CD4-positive, alpha-beta T cell (primary cell): ENCODE measurements around the gene ATP5MK. TPM values are rescaled to one million over a fixed set of nuclear protein-coding genes. Genes with fewer than 3 reads are reported as not detected.
"Not testable (repeated sequence)": the region's sequence is repeated elsewhere in the genome, so short reads cannot be mapped to it uniquely, and the experiment has no call there.

Experiments
- ATAC-seq: fragments of 200-7000 bp; cut with Tn5 transposase; one replicate; pipeline ENCODE4 v1.10.0; 2022; ENCODE audit warnings: mild to moderate bottlenecking; ENCODE audit not compliant: poor library complexity
- CTCF ChIA-PET: fragments of 350-600 bp; sonication (Branson Sonifier 250); formaldehyde crosslinking; loops from one replicate; lab custom pipeline; 2021; ENCODE audit warnings: antibody characterized with exemption, inconsistent platforms; lab: Charles Lee
- POLR2A ChIA-PET: fragments of 350-600 bp; sonication (Branson Sonifier 250); formaldehyde crosslinking; loops from one replicate; lab custom pipeline; 2021; ENCODE audit warnings: antibody characterized with exemption, inconsistent platforms; lab: Charles Lee
- DNase-seq, 14 experiments: peaks; one replicate each; pipeline ENCODE4 v3.0.0-alpha.2; 2013 to 2020; ENCODE audit warnings: mixed read lengths in 2 of 14
- H3K27ac ChIP-seq, 2 donors: one replicate each; pipeline versions ENCODE4 v1.5.1 to v1.7.0; 2013; ENCODE audit warnings: low read length in 2 of 2, low read depth in 1 of 2, mild to moderate bottlenecking in 1 of 2
- H3K27me3 ChIP-seq, 2 experiments: 1 replicate in 1 of 2; 2 replicates in 1 of 2; pipeline versions ENCODE4 v1.6.1 to v1.7.0; 2013; ENCODE audit warnings: low read length in 2 of 2, control low read depth in 1 of 2, mild to moderate bottlenecking in 1 of 2, moderate library complexity in 1 of 2; ENCODE audit not compliant: insufficient read depth in 2 of 2, control insufficient read depth in 1 of 2
- H3K36me3 ChIP-seq: one replicate; pipeline ENCODE4 v1.6.1; 2013; ENCODE audit warnings: low read length, control low read depth; ENCODE audit not compliant: insufficient read depth
- H3K4me1 ChIP-seq: one replicate; pipeline ENCODE4 v1.6.1; 2013; ENCODE audit warnings: low read length, control low read depth; ENCODE audit not compliant: insufficient read depth
- H3K4me3 ChIP-seq: one replicate; pipeline ENCODE4 v1.5.1; 2013; ENCODE audit warnings: mild to moderate bottlenecking, low read length, moderate library complexity
- H3K9me3 ChIP-seq, 2 experiments: 1 replicate in 1 of 2; 2 replicates in 1 of 2; pipeline versions ENCODE4 v1.6.1 to v1.7.0; 2013; ENCODE audit warnings: low read length in 2 of 2, mild to moderate bottlenecking in 2 of 2, control low read depth in 1 of 2, moderate library complexity in 1 of 2; ENCODE audit not compliant: control insufficient read depth in 1 of 2, insufficient read depth in 1 of 2
- H3K27ac Mint-ChIP-seq: one replicate; pipeline ENCODE4 v1.8.0; 2020; ENCODE audit warnings: mixed read lengths
- H3K27me3 Mint-ChIP-seq: one replicate; pipeline ENCODE4 v1.8.0; 2021; ENCODE audit warnings: mixed read lengths
- H3K36me3 Mint-ChIP-seq: one replicate; pipeline ENCODE4 v1.8.0; 2021; ENCODE audit warnings: low read depth, mixed read lengths
- H3K4me1 Mint-ChIP-seq: one replicate; pipeline ENCODE4 v1.8.0; 2021; ENCODE audit warnings: low read depth, mixed read lengths
- H3K4me3 Mint-ChIP-seq: one replicate; pipeline ENCODE4 v1.8.0; 2020; ENCODE audit warnings: mild to moderate bottlenecking, mixed read lengths
- H3K9me3 Mint-ChIP-seq: one replicate; pipeline ENCODE4 v1.8.0; 2020; ENCODE audit warnings: mixed read lengths
- intact Hi-C, 2 experiments: fragments of 100-400 bp; cut with DNase I in 1 of 2; cut with micrococcal nuclease in 1 of 2; formaldehyde crosslinking; loops; one replicate each; pipeline versions ENCODE4 v1.15.1 to v1.9.0; 2023 to 2025; cut with DNase I, micrococcal nuclease
- total RNA-seq, 174 experiments: library from RNA in 2 of 174; stranded (reverse) in 2 of 174; gene quantifications; one replicate each; pipeline ENCODE4 v1.2.3 and lab custom pipeline; 2021 to 2026
- TF ChIP-seq, protein P1 (sequence below): fragments of 200-600 bp; IDR thresholded peaks from one replicate; pipeline ENCODE4 v1.8.0; 2022; ENCODE audit warnings: antibody characterized with exemption, mild to moderate bottlenecking

Gene ATP5MK
- total RNA-seq, 2 experiments from 2014 or later = 107 to 111 TPM

DNA sequence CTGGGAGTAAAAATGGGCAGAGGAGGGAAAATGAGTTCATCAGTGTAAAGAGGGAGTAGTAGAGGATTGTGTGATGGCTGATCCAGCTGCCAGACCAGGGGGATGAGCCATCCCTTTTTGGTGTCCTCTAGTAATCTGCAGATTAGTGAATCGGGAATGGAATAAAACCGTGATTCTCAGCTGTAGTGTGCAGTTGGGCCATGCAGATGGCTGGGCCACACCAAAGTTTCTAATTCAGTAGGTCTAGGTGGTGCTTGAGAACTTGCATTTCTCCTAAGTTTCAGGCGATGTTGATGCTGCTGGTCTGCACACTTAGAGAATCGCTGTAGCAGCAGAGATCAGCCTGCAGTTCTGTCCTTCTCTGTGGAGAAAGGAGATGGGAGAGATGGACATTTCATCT, 22.8 kb upstream of the ATP5MK start:
- Histone ChIP-seq H3K36me3 (peaks cover 93% of the 10 kb centered on the region), H3K4me1 (no peaks in the 10 kb centered on the region), H3K27me3 (no peaks in the 10 kb centered on the region), H3K9me3 (no peaks in the 10 kb centered on the region), H3K4me3 (no peak overlapping the region), H3K27ac (no peak overlapping the region)
- TF ChIP-seq, protein P1, sequence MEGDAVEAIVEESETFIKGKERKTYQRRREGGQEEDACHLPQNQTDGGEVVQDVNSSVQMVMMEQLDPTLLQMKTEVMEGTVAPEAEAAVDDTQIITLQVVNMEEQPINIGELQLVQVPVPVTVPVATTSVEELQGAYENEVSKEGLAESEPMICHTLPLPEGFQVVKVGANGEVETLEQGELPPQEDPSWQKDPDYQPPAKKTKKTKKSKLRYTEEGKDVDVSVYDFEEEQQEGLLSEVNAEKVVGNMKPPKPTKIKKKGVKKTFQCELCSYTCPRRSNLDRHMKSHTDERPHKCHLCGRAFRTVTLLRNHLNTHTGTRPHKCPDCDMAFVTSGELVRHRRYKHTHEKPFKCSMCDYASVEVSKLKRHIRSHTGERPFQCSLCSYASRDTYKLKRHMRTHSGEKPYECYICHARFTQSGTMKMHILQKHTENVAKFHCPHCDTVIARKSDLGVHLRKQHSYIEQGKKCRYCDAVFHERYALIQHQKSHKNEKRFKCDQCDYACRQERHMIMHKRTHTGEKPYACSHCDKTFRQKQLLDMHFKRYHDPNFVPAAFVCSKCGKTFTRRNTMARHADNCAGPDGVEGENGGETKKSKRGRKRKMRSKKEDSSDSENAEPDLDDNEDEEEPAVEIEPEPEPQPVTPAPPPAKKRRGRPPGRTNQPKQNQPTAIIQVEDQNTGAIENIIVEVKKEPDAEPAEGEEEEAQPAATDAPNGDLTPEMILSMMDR = no peak
- Mint-ChIP-seq H3K27me3 (no peaks in the 10 kb centered on the region), H3K27ac (no peak overlapping the region), H3K4me3 (no peak overlapping the region), H3K36me3 (peaks cover 90% of the 10 kb centered on the region), H3K4me1 (no peaks in the 10 kb centered on the region), H3K9me3 (no peaks in the 10 kb centered on the region)
- intact Hi-C loops = loop anchor here in 1 of 2 experiments (5.0 kb wide), 2 partner anchors 173 to 268 kb away; no protein-coding TSS in a partner anchor
- ChIA-PET POLR2A (no interaction called here), CTCF (interaction anchor here (1.9 kb wide), 1 partner anchor 67 kb away, joined by 6 read pairs; no protein-coding TSS in a partner anchor)
- ATAC-seq (no peak), DNase-seq (no peak)

DNA sequence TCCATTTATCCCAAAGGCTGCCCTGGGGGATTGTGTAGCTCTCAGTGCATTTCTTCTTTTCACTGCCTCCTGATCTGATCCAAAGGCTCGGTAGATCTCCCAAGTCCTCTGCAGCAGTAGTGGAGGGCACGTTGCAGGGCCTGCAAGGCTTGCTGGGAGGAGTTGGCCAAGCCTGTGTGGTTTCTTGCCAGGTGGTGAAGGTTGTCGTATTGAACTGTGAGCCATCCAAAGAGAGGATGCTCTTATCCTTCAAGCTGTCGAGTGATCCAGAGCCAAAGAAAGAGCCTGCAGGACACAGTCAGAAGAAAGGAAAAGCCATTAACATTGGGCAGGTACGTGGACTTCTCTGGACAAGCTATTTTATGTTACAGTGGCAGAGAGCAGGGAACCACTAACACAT, 21.3 kb upstream of the ATP5MK start:
- Histone ChIP-seq H3K36me3 (peaks cover 93% of the 10 kb centered on the region), H3K4me1 (no peaks in the 10 kb centered on the region), H3K9me3 (no peaks in the 10 kb centered on the region), H3K27me3 (no peaks in the 10 kb centered on the region), H3K27ac (no peak overlapping the region), H3K4me3 (no peak overlapping the region)
- ATAC-seq = no peak
- Mint-ChIP-seq H3K27ac (no peak overlapping the region), H3K4me1 (no peaks in the 10 kb centered on the region), H3K36me3 (peaks cover 90% of the 10 kb centered on the region), H3K27me3 (no peaks in the 10 kb centered on the region), H3K9me3 (no peaks in the 10 kb centered on the region), H3K4me3 (no peak overlapping the region)
- intact Hi-C loops = loop anchor here (1.0 to 5.0 kb wide), 5 partner anchors 65 to 270 kb away; no protein-coding TSS in a partner anchor
- ChIA-PET CTCF (interaction anchor here (0.6 to 1.9 kb wide), 4 partner anchors 10 to 74 kb away, joined by 3 to 6 read pairs (median 4); no protein-coding TSS in a partner anchor), POLR2A (no interaction called here)
- TF ChIP-seq, protein P1 = no peak
- no peak for DNase-seq

DNA sequence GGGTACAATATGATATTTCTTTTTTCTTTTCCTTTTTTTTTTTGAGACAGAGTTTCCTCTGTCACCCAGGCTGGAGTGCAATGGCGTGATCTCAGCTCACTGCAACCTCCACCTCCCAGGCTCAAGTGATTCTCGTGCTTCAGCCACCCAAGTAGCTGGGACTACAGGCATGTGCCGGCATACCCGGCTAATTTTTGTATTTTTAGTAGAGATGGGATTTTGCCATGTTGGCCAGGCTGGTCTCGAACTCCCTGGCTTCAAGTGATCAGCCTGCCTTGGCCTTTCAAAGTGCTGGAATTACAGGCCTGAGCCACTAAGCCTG, 20.8 kb upstream of the ATP5MK start:
- DNase-seq, H3K4me1 ChIP-seq, H3K27me3 Mint-ChIP-seq, H3K27ac Mint-ChIP-seq, ATAC-seq, H3K9me3 ChIP-seq, H3K27ac ChIP-seq, H3K27me3 ChIP-seq, POLR2A ChIA-PET, H3K4me3 Mint-ChIP-seq, H3K4me1 Mint-ChIP-seq, H3K4me3 ChIP-seq, H3K9me3 Mint-ChIP-seq: not testable (repeated sequence)
- peaks cover 90% of the 10 kb centered on the region for H3K36me3 Mint-ChIP-seq
- TF ChIP-seq, protein P1 = peak; percentile 54
- CTCF ChIA-PET = interaction anchor here (0.6 to 1.8 kb wide), 4 partner anchors 10 to 74 kb away, joined by 3 to 5 read pairs (median 4); partner anchors contain the start of genes ATP5MK and PDCD11
- H3K36me3 ChIP-seq = peaks cover 93% of the 10 kb centered on the region
- intact Hi-C loops = loop anchor here (1.0 to 5.0 kb wide), 5 partner anchors 65 to 270 kb away; no protein-coding TSS in a partner anchor
